ENCODE measurements around the gene SSR1.

DNA sequence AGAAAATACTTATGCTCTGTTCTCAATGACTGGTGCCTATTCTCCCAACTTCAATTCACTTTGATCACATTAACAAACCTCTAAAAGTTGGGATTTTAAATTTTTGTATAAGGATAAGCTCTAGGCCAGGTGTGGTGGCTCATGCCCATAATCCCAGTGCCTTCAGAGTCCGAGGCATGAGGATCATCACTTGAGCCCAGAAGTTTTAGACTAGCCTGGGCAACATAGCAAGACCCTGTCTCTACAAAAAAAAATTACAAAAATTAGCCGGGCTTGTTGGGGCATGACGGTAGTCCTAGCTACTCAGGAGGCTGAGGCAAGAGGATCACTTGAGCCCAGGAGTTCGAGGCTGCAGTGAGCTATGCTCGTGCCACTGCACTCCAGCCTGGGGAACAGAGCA, 3.9 kb downstream of the SSR1 start:
- TF ChIP-seq, protein P1, sequence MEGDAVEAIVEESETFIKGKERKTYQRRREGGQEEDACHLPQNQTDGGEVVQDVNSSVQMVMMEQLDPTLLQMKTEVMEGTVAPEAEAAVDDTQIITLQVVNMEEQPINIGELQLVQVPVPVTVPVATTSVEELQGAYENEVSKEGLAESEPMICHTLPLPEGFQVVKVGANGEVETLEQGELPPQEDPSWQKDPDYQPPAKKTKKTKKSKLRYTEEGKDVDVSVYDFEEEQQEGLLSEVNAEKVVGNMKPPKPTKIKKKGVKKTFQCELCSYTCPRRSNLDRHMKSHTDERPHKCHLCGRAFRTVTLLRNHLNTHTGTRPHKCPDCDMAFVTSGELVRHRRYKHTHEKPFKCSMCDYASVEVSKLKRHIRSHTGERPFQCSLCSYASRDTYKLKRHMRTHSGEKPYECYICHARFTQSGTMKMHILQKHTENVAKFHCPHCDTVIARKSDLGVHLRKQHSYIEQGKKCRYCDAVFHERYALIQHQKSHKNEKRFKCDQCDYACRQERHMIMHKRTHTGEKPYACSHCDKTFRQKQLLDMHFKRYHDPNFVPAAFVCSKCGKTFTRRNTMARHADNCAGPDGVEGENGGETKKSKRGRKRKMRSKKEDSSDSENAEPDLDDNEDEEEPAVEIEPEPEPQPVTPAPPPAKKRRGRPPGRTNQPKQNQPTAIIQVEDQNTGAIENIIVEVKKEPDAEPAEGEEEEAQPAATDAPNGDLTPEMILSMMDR (IDR thresholded peaks at IDR 0.05): no peak
- no peak for TF ChIP-seq POLR2A (IDR thresholded peaks at IDR 0.05)

Measured in right lobe of liver (tissue), 4 donors.